ENCODE data around the gene INAFM2. TPM values are rescaled to one million over a fixed set of nuclear protein-coding genes. Genes with fewer than 3 reads are reported as not detected.

The INAFM2 gene
- total RNA-seq, 2 experiments from 2014 or later = 8.7 to 8.9 TPM

- H3K27me3 Mint-ChIP-seq = peaks cover 19% of the 10 kb centered on the region
- POLR2A ChIA-PET = interaction anchor here (0.7 to 4.6 kb wide), 10 partner anchors 11 to 93 kb away, joined by 3 to 44 read pairs (median 4); partner anchors contain the start of gene INAFM2
- H3K9me3 Mint-ChIP-seq = no peaks in the 10 kb centered on the region
- peak overlapping the region; percentile 97 for H3K27ac Mint-ChIP-seq
- H3K36me3 Mint-ChIP-seq (ENCODE audit: low read depth) = peaks cover 6% of the 10 kb centered on the region
- CTCF ChIA-PET = interaction anchor here (0.7 to 12.3 kb wide), 17 partner anchors 9 to 272 kb away, joined by 3 to 262 read pairs (median 5); partner anchors contain the start of genes ANKRD63, CCDC9B and INAFM2
- H3K4me3 Mint-ChIP-seq = peak overlapping the region; percentile 60
- peaks cover 36% of the 10 kb centered on the region for H3K4me1 Mint-ChIP-seq
- peak; percentile 76 for DNase-seq
Observed at GRCh38 chr15:40310001-40310959, 13.2 kb upstream of the INAFM2 start.

GRCh38 chr15:40310993-40311392, 12.5 kb upstream of the INAFM2 start:
- ChIA-PET POLR2A (interaction anchor here (0.7 to 4.6 kb wide), 4 partner anchors 11 to 93 kb away, joined by 3 to 37 read pairs (median 4); no protein-coding TSS in a partner anchor), CTCF (interaction anchor here (0.7 to 12.3 kb wide), 8 partner anchors 9 to 265 kb away, joined by 3 to 262 read pairs (median 56); partner anchors contain the start of genes ANKRD63, CCDC9B and INAFM2)
- Mint-ChIP-seq H3K27me3 (peaks cover 26% of the 10 kb centered on the region), H3K27ac (no peak overlapping the region), H3K4me3 (no peak overlapping the region), H3K4me1 (peaks cover 29% of the 10 kb centered on the region), H3K9me3 (no peaks in the 10 kb centered on the region), H3K36me3 (ENCODE audit: low read depth) (peaks cover 6% of the 10 kb centered on the region)
- no peak for DNase-seq

- Mint-ChIP-seq H3K27ac (no peak overlapping the region), H3K4me3 (no peak overlapping the region), H3K4me1 (peaks cover 21% of the 10 kb centered on the region), H3K27me3 (peaks cover 39% of the 10 kb centered on the region), H3K36me3 (ENCODE audit: low read depth) (no peaks in the 10 kb centered on the region), H3K9me3 (no peaks in the 10 kb centered on the region)
- ChIA-PET POLR2A (interaction anchor here (1.0 kb wide), 1 partner anchor 32 kb away, joined by 3 read pairs; no protein-coding TSS in a partner anchor), CTCF (interaction anchor here (0.7 to 12.3 kb wide), 5 partner anchors 7 to 195 kb away, joined by 3 to 262 read pairs (median 133); partner anchors contain the start of genes CCDC9B and INAFM2)
- no peak for DNase-seq
Observed at GRCh38 chr15:40312370-40313158, 10.9 kb upstream of the INAFM2 start.

GRCh38 chr15:40313531-40314398, 9.7 kb upstream of the INAFM2 start:
- Mint-ChIP-seq H3K27me3 (peaks cover 43% of the 10 kb centered on the region), H3K4me1 (peaks cover 17% of the 10 kb centered on the region), H3K9me3 (no peaks in the 10 kb centered on the region), H3K4me3 (no peak overlapping the region), H3K27ac (no peak overlapping the region), H3K36me3 (ENCODE audit: low read depth) (no peaks in the 10 kb centered on the region)
- ChIA-PET POLR2A (interaction anchor here (1.2 kb wide), 1 partner anchor 40 kb away, joined by 3 read pairs; no protein-coding TSS in a partner anchor), CTCF (interaction anchor here (2.4 to 12.3 kb wide), 4 partner anchors 10 to 38 kb away, joined by 10 to 262 read pairs (median 108); partner anchors contain the start of genes CCDC9B and INAFM2)
- no peak for DNase-seq

GRCh38 chr15:40314723-40315276, 8.7 kb upstream of the INAFM2 start:
- peaks cover 7% of the 10 kb centered on the region for H3K4me1 Mint-ChIP-seq
- H3K9me3 Mint-ChIP-seq = no peaks in the 10 kb centered on the region
- no peak overlapping the region for H3K4me3 Mint-ChIP-seq
- ChIA-PET POLR2A (interaction anchor here (1.0 to 1.3 kb wide), 3 partner anchors 9 to 21 kb away, joined by 3 to 5 read pairs (median 3); no protein-coding TSS in a partner anchor), CTCF (interaction anchor here (1.0 to 12.3 kb wide), 3 partner anchors 9 to 36 kb away, joined by 3 to 157 read pairs (median 10); partner anchors contain the start of genes CCDC9B and INAFM2)
- H3K36me3 Mint-ChIP-seq (ENCODE audit: low read depth) = no peaks in the 10 kb centered on the region
- no peak overlapping the region for H3K27ac Mint-ChIP-seq
- no peak for DNase-seq
- H3K27me3 Mint-ChIP-seq = peaks cover 46% of the 10 kb centered on the region

- DNase-seq = no peak
- H3K27ac Mint-ChIP-seq = no peak overlapping the region
- no peak overlapping the region for H3K4me3 Mint-ChIP-seq
- no peaks in the 10 kb centered on the region for H3K9me3 Mint-ChIP-seq
- peaks cover 49% of the 10 kb centered on the region for H3K27me3 Mint-ChIP-seq
- H3K36me3 Mint-ChIP-seq (ENCODE audit: low read depth) = no peaks in the 10 kb centered on the region
- ChIA-PET POLR2A (interaction anchor here (1.6 kb wide), 1 partner anchor 9 kb away, joined by 5 read pairs; the partner anchor contains the start of gene PLCB2), CTCF (interaction anchor here (0.6 to 7.5 kb wide), 3 partner anchors 8 to 205 kb away, joined by 3 to 133 read pairs (median 4); partner anchors contain the start of gene PLCB2)
- H3K4me1 Mint-ChIP-seq = peaks cover 10% of the 10 kb centered on the region
Observed at GRCh38 chr15:40316931-40317330, 6.6 kb upstream of the INAFM2 start.

- Mint-ChIP-seq H3K9me3 (no peaks in the 10 kb centered on the region), H3K27ac (no peak overlapping the region), H3K4me3 (no peak overlapping the region), H3K4me1 (peaks cover 15% of the 10 kb centered on the region), H3K27me3 (peaks cover 45% of the 10 kb centered on the region), H3K36me3 (ENCODE audit: low read depth) (no peaks in the 10 kb centered on the region)
- DNase-seq = no peak
- CTCF ChIA-PET = interaction anchor here (1.1 to 7.5 kb wide), 4 partner anchors 9 to 39 kb away, joined by 3 to 133 read pairs (median 52); partner anchors contain the start of gene PLCB2
- POLR2A ChIA-PET = no interaction called here
Observed at GRCh38 chr15:40317580-40317979, 5.9 kb upstream of the INAFM2 start.

- H3K27me3 Mint-ChIP-seq = peaks cover 32% of the 10 kb centered on the region
- peaks cover 23% of the 10 kb centered on the region for H3K4me1 Mint-ChIP-seq
- H3K9me3 Mint-ChIP-seq = no peaks in the 10 kb centered on the region
- peaks cover 4% of the 10 kb centered on the region for H3K36me3 Mint-ChIP-seq (ENCODE audit: low read depth)
- H3K4me3 Mint-ChIP-seq = no peak overlapping the region
- DNase-seq = no peak
- ChIA-PET CTCF (interaction anchor here (0.9 to 7.5 kb wide), 7 partner anchors 11 to 102 kb away, joined by 3 to 133 read pairs (median 11); partner anchors contain the start of gene PLCB2), POLR2A (interaction anchor here (1.2 to 4.3 kb wide), 3 partner anchors 8 to 35 kb away, joined by 3 to 44 read pairs (median 4); partner anchors contain the start of gene PLCB2)
- H3K27ac Mint-ChIP-seq = no peak overlapping the region
Observed at GRCh38 chr15:40320409-40320808, 3.1 kb upstream of the INAFM2 start.

GRCh38 chr15:40320931-40321371, 2.5 kb upstream of the INAFM2 start:
- no peaks in the 10 kb centered on the region for H3K9me3 Mint-ChIP-seq
- peaks cover 24% of the 10 kb centered on the region for H3K4me1 Mint-ChIP-seq
- peaks cover 5% of the 10 kb centered on the region for H3K36me3 Mint-ChIP-seq (ENCODE audit: low read depth)
- no peak overlapping the region for H3K27ac Mint-ChIP-seq
- ChIA-PET POLR2A (interaction anchor here (1.4 to 4.3 kb wide), 2 partner anchors 13 to 36 kb away, joined by 3 to 44 read pairs; partner anchors contain the start of gene PLCB2), CTCF (interaction anchor here (0.8 to 7.5 kb wide), 7 partner anchors 11 to 102 kb away, joined by 3 to 133 read pairs (median 11); partner anchors contain the start of gene PLCB2)
- H3K4me3 Mint-ChIP-seq = no peak overlapping the region
- peaks cover 28% of the 10 kb centered on the region for H3K27me3 Mint-ChIP-seq
- peak; percentile 63 for DNase-seq

- Mint-ChIP-seq H3K27me3 (peaks cover 16% of the 10 kb centered on the region), H3K9me3 (no peaks in the 10 kb centered on the region), H3K4me3 (peak overlapping the region; percentile 53), H3K27ac (no peak overlapping the region), H3K4me1 (peaks cover 29% of the 10 kb centered on the region), H3K36me3 (ENCODE audit: low read depth) (peaks cover 6% of the 10 kb centered on the region)
- ChIA-PET CTCF (interaction anchor here (0.8 to 7.5 kb wide), 19 partner anchors 8 to 387 kb away, joined by 3 to 133 read pairs (median 5); partner anchors contain the start of genes ANKRD63, CCDC32, IVD and PLCB2), POLR2A (interaction anchor here (0.8 to 4.3 kb wide), 8 partner anchors 11 to 76 kb away, joined by 3 to 44 read pairs (median 4); partner anchors contain the start of genes CCDC9B, KNSTRN and PLCB2)
- DNase-seq = no peak
Observed at GRCh38 chr15:40322531-40323238, 807 bp upstream of the INAFM2 start.
